KOPT-K1 (cell line): Measurements from ENCODE around the gene KLHL41.
"Not testable (repeated sequence)": the region's sequence is repeated elsewhere in the genome, so short reads cannot be mapped to it uniquely, and the experiment has no call there.

Source experiments
- H3K27ac ChIP-seq: fragments of 200-600 bp; sonication (generic); 2 replicates; pipeline ENCODE4 v1.5.1; 2016; ENCODE audit warnings: antibody characterized with exemption, mild to moderate bottlenecking, low read depth, low read length; ENCODE audit not compliant: poor library complexity, severe bottlenecking
- H3K36me3 ChIP-seq: fragments of 200-600 bp; sonication (generic); 2 replicates; pipeline ENCODE4 v1.5.1; 2017; ENCODE audit warnings: antibody characterized with exemption, mild to moderate bottlenecking, low read length, moderate library complexity; ENCODE audit not compliant: insufficient read depth
- H3K9me3 ChIP-seq: fragments of 200-600 bp; sonication (generic); 2 replicates; pipeline ENCODE4 v1.5.1; 2017; ENCODE audit warnings: antibody characterized with exemption, low read length, mild to moderate bottlenecking; ENCODE audit not compliant: insufficient read depth, poor library complexity, severe bottlenecking

The KLHL41 gene

DNA sequence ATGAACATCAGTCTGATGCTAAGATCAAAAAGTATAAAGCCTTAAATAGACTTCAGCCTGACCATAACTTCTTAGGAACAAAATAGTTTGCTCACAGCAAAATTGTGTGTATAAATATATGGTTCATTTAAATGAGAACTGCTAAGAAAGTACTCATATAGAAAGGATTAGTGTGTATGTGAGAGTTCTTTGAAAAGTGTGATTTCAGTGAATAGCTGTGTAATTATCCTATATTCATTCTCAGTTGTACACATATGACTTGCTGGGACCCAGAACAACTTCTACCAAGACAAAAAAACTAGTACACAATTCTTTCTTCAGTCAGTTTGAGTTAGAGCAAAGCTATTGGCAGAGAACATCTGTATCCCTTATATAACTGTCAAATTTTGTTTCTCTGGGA, 23.0 kb upstream of the KLHL41 start:
- Histone ChIP-seq H3K9me3 (no peaks in the 10 kb centered on the region), H3K36me3 (peaks cover 24% of the 10 kb centered on the region), H3K27ac (no peak overlapping the region)

DNA sequence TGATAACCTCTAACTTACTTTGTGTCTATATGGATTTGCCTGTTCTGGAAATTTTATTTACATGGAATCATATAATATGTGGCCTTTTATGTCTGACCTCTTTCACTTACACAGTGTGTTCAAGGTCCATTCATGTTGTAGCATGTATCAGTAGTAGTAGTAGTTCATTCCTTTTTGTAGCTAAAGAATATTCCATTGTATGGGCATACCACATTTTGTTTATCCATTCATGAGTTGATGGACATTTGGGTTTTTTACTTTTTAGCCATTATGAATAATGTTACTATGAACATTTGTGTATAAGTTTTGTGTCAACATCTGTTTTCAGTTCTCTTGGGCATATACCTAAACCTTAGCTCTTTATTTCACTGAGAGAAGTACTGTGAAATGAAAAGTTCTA, 18.7 kb upstream of the KLHL41 start:
- H3K36me3 ChIP-seq = peaks cover 5% of the 10 kb centered on the region; the same call in 1 of the 2 replicates
- no peak overlapping the region for H3K27ac ChIP-seq
- no peaks in the 10 kb centered on the region for H3K9me3 ChIP-seq

DNA sequence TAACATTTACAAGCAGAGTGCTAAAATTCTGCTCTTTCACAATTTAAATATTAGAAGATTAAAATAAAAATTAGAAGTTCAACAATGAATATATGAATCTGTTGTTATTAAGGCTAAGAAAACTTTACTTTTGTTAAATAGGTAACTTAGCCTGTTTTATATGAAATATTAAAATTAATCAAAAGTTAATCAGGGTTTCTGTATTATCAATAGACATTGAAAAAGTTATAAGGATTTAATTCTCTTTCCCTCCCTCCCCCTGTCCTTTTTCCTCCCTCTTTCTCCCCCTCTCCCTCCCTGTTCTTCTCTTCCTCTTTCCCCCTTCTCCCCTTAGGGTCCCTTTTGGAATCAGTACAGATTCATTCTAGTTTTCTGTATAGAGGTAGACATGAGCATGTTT, 18.1 kb upstream of the KLHL41 start:
- no peak overlapping the region for H3K27ac ChIP-seq
- peaks cover 5% of the 10 kb centered on the region; the same call in 1 of the 2 replicates for H3K36me3 ChIP-seq
- H3K9me3 ChIP-seq = no peaks in the 10 kb centered on the region

DNA sequence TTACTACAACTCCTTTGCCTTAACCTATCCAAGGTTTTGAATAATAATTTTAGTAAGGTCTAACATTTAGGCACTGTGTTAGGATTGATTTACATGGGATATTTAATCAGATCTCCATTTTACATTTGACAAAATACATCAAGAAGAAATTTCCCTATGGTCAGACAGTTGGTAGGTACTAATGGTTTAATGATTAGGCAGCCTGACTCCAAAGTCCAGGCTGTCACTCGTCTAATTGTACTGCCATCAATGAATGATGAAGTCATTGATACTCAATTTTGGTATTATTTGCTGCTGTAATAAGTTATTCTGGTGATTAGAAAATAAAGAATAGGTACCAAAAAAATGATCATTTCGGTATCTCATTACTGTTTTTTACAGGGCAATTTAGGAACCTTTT, 16.1 kb upstream of the KLHL41 start:
- Histone ChIP-seq H3K36me3 (peaks cover 5% of the 10 kb centered on the region; the same call in 1 of the 2 replicates), H3K9me3 (no peaks in the 10 kb centered on the region)

DNA sequence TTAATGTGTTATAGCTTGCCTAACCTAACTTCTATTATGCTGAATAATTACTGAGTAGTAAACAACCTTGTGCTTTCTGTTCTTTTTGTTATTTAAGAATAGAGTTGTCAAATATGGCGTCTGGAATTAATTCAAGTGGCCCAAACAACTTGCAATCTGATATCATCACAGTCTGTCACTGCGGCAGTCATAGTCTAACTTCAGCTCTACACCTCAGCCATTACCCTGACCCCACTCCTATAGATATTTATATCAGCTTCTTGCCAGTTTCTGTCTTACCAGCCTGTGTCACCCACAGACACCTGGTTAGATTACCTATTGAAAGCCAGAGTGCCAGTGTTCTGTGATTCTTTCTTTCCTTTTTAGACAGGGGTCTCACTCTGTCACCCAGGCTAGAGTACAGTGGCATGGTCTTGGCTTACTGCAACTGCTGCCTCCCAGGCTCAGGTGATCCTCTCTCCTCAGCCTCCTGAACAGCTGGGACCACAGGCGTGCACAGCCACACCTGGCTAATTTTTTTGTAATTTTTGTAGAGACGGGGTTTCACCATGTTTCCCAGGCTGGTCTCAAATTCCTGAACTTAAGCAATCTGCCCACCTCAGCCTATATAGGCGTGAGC, 14.1 kb upstream of the KLHL41 start:
- Histone ChIP-seq H3K36me3 (peaks cover 5% of the 10 kb centered on the region; the same call in 1 of the 2 replicates), H3K9me3 (no peaks in the 10 kb centered on the region), H3K27ac (no peak overlapping the region)

More for the DNA sequence above, 16.1 kb upstream of the KLHL41 start:
- H3K27ac ChIP-seq = no peak overlapping the region

DNA sequence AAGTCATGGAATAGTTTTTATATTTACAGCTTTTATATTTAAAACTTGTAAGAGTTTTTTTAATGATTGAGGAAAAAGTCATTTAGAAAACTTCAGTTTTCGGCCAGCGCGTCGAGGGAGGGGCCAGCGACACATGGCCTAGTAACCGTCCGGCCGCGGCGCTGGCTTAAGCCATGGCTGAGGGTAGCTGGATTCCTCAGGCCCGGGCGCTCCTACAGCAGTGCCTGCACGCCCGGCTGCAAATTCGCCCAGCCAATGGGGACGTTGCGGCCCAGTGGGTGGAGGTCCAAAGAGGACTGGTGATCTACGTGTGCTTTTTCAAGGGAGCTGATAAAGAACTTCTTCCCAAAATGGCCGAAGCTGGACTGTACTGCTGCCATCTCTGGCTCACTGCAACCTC, 4.9 kb upstream of the KLHL41 start:
- H3K9me3 ChIP-seq = no peaks in the 10 kb centered on the region
- H3K36me3 ChIP-seq = no peaks in the 10 kb centered on the region
- H3K27ac ChIP-seq = no peak overlapping the region

DNA sequence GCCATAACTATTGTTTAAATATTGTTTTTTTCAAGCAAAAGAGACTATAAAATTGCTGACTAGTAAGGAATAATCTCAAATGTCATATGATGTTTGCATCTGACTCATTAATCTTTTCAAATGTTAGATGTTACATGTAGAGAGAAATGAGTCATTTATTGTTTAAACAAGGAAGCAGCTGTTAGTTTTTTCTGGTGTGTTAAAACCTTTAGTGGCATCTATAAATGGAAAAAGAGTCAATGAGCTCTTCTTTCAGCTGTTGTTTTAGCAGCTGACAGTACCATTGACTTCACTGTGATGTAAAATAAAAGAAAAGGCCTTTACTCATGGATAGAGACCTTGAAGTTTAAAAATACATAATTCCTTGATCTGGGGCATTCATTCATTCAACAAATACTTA, 1.8 kb upstream of the KLHL41 start:
- Histone ChIP-seq H3K36me3 (no peaks in the 10 kb centered on the region), H3K9me3 (no peaks in the 10 kb centered on the region), H3K27ac (no peak overlapping the region)

DNA sequence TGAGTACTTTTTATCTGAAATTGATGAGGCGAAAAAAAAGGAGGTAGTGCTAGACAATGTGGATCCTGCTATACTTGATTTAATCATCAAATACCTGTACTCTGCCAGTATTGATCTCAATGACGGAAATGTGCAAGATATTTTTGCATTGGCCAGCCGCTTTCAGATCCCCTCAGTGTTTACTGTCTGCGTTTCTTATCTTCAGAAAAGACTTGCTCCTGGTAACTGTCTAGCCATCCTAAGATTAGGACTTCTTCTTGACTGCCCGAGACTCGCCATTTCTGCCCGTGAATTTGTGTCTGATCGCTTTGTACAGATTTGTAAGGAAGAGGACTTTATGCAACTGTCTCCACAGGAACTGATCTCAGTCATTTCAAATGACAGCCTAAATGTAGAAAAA, 453 bp downstream of the KLHL41 start:
- H3K9me3 ChIP-seq = no peaks in the 10 kb centered on the region
- no peaks in the 10 kb centered on the region for H3K36me3 ChIP-seq
- no peak overlapping the region for H3K27ac ChIP-seq

DNA sequence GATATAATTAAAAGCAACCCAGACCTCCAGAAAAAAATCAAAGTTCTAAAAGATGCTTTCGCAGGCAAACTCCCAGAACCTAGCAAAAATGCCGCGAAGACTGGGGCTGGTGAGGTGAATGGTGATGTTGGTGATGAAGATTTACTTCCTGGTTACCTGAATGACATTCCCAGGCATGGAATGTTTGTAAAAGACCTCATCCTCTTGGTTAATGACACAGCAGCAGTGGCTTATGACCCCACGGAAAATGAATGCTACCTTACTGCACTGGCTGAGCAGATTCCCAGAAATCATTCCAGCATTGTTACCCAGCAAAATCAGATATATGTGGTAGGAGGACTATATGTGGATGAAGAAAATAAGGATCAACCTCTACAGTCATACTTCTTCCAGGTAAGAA, 994 bp downstream of the KLHL41 start:
- Histone ChIP-seq H3K27ac (no peak overlapping the region), H3K36me3 (no peaks in the 10 kb centered on the region)

DNA sequence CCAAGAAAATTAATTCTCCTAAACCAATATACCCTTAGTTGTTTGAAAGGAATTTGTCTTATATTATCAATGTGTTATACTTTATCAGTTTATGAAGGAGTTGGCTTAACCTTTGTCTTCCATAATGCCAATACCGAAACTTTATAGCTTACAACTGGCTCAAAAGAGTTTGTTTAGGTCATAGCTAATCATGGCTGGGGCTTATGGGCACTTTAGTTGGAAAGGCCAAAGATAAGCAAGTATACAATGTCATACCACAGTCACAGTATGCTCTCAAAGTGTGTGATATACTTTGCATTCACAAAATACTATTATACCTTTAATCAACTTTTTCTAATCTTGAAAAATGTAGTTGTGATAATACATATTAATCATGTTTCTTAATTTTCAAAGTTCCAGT, 2.3 kb downstream of the KLHL41 start:
- Histone ChIP-seq H3K36me3 (no peaks in the 10 kb centered on the region), H3K27ac (no peak overlapping the region)

More for the DNA sequence above, 994 bp downstream of the KLHL41 start:
- H3K9me3 ChIP-seq = no peaks in the 10 kb centered on the region

DNA sequence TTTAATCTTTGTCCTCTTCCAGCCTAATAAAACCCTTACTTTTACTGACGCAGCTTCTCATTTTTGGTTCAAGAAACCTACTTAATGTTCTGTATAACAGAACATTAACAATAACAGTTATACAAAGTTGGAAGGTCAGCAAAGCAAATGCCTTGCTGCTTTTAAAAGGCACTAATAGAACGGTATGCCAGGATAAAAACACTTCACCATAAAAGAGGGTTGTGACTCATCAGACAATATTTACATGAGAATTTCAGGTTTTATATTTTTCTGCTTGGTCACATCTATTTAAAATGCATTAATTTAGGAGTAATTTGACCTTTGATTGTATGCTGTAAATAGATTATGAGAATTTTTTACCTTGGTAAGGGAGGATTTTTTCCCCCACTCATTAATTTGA, 3.0 kb downstream of the KLHL41 start:
- Histone ChIP-seq H3K9me3 (no peaks in the 10 kb centered on the region), H3K27ac (no peak overlapping the region), H3K36me3 (no peaks in the 10 kb centered on the region)

More for the DNA sequence above, 2.3 kb downstream of the KLHL41 start:
- no peaks in the 10 kb centered on the region for H3K9me3 ChIP-seq

DNA sequence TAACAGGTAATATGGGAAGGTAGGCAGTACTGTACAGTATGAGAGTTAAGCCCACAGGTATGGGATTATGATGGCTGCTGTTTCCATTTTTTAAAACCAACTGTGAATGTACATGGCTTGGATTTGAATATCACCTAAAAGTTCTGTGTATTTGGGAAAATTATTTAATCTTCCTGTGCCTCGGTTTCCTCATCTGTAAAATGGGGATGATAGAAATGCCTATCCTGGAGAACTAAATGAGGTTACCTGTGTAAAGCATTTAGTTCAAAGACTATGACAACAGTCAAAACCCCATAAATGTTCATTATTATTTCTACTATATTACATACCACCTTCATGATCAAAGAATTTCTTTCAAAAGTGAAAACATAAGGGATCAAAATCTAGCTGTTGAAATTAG, 3.6 kb downstream of the KLHL41 start:
- H3K27ac ChIP-seq = no peak overlapping the region
- no peaks in the 10 kb centered on the region for H3K36me3 ChIP-seq
- H3K9me3 ChIP-seq = no peaks in the 10 kb centered on the region

DNA sequence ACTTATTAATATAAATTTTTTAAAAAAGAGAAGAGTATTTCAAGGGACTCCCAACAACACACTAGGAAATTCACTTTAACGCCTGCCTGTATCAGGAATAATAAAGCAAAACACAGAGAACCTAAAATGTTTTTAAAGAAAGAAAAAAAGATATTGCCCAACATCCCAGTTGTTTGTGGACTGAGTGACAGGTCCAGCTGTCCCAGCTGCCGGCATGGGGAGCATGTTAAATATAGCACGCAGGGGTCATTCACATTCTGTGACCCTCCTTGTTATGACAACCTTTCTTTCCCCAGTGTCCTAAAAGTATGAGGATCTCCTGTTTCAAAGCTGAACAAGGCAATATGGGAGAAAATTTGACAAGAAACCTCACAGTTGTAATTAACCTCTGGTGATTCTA, 4.4 kb downstream of the KLHL41 start:
- no peaks in the 10 kb centered on the region for H3K9me3 ChIP-seq
- H3K27ac ChIP-seq = no peak overlapping the region
- no peaks in the 10 kb centered on the region for H3K36me3 ChIP-seq

DNA sequence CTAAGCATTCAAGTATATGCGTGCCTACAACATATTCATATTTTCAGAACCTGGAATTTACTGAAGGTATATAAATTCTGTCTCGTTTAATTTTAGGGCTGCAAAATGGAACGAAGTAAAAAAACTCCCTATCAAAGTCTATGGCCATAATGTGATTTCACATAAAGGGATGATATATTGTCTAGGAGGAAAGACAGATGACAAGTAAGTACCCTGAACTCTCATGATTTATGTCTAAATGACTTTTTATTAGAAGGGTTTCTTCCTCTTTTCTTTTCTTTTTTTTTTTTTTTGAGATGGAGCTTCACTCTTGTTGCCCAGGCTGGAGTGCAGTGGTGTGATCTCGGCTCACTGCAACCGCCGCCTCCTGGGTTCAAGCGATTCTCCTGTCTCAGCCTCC, 5.3 kb downstream of the KLHL41 start:
- not testable (repeated sequence) for H3K9me3 ChIP-seq, H3K27ac ChIP-seq, H3K36me3 ChIP-seq

DNA sequence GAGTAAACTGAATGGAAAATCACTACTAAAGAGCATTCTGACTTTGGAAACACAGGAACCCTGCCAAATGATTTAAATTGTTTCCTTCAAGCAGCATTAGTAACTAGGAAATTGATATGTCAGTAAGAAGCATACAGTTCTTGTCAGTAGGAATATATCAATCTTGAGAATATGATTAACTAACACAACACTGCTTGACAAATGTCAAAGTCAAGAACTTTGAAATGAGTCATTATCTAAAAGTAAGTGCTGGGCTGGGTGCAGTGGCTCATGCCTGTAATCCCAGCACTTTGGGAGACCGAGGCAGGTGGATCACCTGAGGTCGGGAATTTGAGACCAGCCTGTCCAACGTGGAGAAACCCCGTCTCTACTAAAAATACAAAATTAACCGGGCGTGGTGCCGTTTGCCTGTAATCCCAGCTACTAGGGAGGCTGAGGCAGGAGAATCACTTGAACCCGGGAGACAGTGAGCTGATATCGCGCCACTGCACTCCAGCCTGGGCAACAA, 7.0 kb downstream of the KLHL41 start:
- not testable (repeated sequence) for H3K36me3 ChIP-seq, H3K9me3 ChIP-seq, H3K27ac ChIP-seq

DNA sequence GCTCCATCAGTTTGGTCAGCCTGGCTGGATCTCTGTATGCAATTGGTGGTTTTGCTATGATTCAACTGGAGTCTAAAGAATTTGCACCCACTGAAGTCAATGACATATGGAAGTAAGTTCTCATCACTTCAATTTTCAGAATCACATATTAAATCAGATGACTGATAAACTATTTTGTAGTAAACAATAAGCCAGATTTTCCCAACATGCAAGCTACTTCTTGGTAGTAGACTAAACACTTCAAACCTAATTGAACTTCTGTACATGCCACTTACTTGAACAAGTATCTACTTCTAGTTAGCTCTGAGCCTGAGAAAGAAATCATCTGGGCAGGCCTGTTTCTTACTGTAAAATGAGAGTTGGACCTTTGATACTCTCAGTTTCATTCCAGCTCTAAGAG, 11.4 kb downstream of the KLHL41 start:
- no peaks in the 10 kb centered on the region for H3K9me3 ChIP-seq
- no peak overlapping the region for H3K27ac ChIP-seq
- H3K36me3 ChIP-seq = no peaks in the 10 kb centered on the region
